HL-60 (cell line): ENCODE data around the gene UIMC1.

Source experiments
- CTCF ChIP-seq: IDR thresholded peaks from one replicate; pipeline ENCODE4 v1.5.1; 2011; ENCODE audit warnings: low read length, control low read depth, inconsistent platforms; ENCODE audit not compliant: insufficient read depth
- GABPA ChIP-seq: IDR thresholded peaks from 2 replicates; pipeline ENCODE4 v1.6.1; 2012; ENCODE audit warnings: low read depth
- POLR2AphosphoS5 ChIP-seq: IDR thresholded peaks from 2 replicates; pipeline ENCODE4 v1.6.1; 2012; ENCODE audit warnings: low read depth
- TF ChIP-seq, protein P1 (sequence below): IDR thresholded peaks from 2 replicates; pipeline ENCODE4 v1.6.1; 2012; ENCODE audit warnings: low read depth; ENCODE audit not compliant: insufficient replicate concordance

- TF ChIP-seq CTCF (no peak), POLR2AphosphoS5 (no peak), GABPA (no peak)
- TF ChIP-seq, protein P1, sequence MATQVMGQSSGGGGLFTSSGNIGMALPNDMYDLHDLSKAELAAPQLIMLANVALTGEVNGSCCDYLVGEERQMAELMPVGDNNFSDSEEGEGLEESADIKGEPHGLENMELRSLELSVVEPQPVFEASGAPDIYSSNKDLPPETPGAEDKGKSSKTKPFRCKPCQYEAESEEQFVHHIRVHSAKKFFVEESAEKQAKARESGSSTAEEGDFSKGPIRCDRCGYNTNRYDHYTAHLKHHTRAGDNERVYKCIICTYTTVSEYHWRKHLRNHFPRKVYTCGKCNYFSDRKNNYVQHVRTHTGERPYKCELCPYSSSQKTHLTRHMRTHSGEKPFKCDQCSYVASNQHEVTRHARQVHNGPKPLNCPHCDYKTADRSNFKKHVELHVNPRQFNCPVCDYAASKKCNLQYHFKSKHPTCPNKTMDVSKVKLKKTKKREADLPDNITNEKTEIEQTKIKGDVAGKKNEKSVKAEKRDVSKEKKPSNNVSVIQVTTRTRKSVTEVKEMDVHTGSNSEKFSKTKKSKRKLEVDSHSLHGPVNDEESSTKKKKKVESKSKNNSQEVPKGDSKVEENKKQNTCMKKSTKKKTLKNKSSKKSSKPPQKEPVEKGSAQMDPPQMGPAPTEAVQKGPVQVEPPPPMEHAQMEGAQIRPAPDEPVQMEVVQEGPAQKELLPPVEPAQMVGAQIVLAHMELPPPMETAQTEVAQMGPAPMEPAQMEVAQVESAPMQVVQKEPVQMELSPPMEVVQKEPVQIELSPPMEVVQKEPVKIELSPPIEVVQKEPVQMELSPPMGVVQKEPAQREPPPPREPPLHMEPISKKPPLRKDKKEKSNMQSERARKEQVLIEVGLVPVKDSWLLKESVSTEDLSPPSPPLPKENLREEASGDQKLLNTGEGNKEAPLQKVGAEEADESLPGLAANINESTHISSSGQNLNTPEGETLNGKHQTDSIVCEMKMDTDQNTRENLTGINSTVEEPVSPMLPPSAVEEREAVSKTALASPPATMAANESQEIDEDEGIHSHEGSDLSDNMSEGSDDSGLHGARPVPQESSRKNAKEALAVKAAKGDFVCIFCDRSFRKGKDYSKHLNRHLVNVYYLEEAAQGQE: no peak
Measured at GRCh38 chr5:176862330-176862995, 144.1 kb downstream of the UIMC1 start.
